Thyroid gland (tissue), 4 donors: ENCODE results near the gene NMT2.
A peak's percentile ranks its signal among the peaks of the same experiment; 100 is the strongest.

Experiments used
- POLR2A ChIP-seq, 2 donors: fragments of 450-650 bp; IDR thresholded peaks; one replicate each; pipeline ENCODE4 v1.6.1; 2017; ENCODE audit warnings: antibody characterized with exemption in 2 of 2, mild to moderate bottlenecking in 2 of 2, moderate library complexity in 1 of 2
- TF ChIP-seq, protein P1 (sequence below), 6 experiments: fragments of 200-600 bp in 3 of 6; fragments of 450-650 bp in 3 of 6; sonication (generic) in 3 of 6; IDR thresholded peaks; one replicate each; pipeline ENCODE4 v1.5.1; 2016 to 2019; ENCODE audit warnings: antibody characterized with exemption in 6 of 6, mild to moderate bottlenecking in 2 of 6, inconsistent platforms in 1 of 6, moderate library complexity in 1 of 6

DNA sequence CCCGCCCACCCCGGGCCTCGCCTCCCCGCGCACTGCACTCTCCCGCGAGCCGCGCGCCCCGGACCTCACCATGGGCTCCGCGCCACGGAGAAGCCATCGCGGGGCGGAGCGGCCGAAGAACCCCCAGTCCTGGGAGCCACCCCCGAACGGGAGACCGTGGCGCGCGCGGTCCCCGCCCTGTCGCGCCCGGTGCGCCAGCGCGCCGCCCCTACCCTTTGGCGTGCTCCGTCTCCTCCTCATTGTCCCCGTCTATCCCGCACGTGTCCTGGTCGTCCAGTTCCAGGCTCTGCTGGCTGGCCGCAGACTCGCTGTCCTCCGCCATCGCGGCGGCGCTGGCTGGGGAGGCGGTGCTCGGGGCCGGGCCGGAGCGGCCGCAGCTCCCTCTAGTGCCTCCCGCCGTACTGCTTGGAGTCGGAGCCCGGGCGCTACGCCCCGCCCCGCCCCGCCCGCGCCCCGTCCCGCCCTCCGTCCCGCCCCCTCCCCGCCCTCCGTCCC, at the start of gene NMT2:
- TF ChIP-seq, protein P1, sequence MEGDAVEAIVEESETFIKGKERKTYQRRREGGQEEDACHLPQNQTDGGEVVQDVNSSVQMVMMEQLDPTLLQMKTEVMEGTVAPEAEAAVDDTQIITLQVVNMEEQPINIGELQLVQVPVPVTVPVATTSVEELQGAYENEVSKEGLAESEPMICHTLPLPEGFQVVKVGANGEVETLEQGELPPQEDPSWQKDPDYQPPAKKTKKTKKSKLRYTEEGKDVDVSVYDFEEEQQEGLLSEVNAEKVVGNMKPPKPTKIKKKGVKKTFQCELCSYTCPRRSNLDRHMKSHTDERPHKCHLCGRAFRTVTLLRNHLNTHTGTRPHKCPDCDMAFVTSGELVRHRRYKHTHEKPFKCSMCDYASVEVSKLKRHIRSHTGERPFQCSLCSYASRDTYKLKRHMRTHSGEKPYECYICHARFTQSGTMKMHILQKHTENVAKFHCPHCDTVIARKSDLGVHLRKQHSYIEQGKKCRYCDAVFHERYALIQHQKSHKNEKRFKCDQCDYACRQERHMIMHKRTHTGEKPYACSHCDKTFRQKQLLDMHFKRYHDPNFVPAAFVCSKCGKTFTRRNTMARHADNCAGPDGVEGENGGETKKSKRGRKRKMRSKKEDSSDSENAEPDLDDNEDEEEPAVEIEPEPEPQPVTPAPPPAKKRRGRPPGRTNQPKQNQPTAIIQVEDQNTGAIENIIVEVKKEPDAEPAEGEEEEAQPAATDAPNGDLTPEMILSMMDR (IDR thresholded peaks at IDR 0.05) = peak in 2 of 6 experiments; percentile 44 to 51
- peak in 1 of 2 donors; percentile 95 for TF ChIP-seq POLR2A (IDR thresholded peaks at IDR 0.05)
